Hematopoietic multipotent progenitor cell (in vitro differentiated cells): ENCODE results near the gene NYAP2. TPM values are rescaled to one million over a fixed set of nuclear protein-coding genes. Genes with fewer than 3 reads are reported as not detected.

Experiments used
- DNase-seq, 3 donors: peaks; one replicate each; pipeline ENCODE4 v3.0.0-alpha.2; 2011 to 2015; ENCODE audit warnings: low read depth in 2 of 3, low spot score in 2 of 3
- total RNA-seq: library from RNA; depleted of rRNA; stranded (reverse); fragments of >200 nt; gene quantifications from one replicate; pipeline ENCODE4 v1.2.3, GENCODE V29; 2012

Gene NYAP2
- total RNA-seq, 1 donor = under 0.01 TPM

DNA sequence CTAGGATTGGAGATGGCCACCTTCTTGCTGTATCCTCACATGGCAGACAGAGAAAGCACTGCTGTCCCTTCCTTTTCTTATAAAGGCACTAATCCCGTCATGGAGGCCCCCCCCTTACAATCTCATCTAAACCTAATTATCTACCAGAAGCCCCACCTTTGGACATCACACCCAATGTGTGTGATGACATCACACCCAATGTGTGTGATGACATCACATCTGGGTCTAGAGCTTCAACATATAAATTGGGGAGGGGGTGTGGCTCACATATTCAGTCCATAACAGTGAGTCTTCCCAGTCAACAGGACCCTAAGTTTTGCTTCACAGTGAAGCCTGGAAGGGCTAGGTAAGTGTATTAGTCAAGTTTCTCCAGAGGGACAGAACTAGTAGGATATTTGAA lies 213.1 kb downstream of the NYAP2 start:
- DNase-seq = no peak

- no peak for DNase-seq
Observed at GRCh38 chr2:225614915-225615314, 215.4 kb downstream of the NYAP2 start.

DNA sequence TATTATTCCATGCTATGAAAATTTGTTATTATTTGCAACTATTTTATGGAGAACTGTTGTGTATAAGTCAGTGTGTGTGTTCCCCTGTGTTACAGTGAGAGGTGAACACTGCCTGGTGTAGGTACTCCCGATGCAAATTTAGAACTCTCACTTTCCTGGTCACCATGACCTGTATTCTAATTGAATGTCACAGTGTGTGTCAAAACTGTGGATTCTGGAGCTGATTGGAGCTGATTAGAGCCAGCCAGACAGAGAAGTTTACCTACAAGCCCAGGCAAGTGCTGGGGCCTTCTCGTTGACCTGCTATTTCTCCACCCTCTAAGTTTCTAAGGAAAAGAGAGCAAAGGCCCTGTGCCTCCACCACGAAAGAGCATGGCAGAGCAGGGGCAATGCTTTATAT lies 216.0 kb downstream of the NYAP2 start:
- no peak for DNase-seq

DNA sequence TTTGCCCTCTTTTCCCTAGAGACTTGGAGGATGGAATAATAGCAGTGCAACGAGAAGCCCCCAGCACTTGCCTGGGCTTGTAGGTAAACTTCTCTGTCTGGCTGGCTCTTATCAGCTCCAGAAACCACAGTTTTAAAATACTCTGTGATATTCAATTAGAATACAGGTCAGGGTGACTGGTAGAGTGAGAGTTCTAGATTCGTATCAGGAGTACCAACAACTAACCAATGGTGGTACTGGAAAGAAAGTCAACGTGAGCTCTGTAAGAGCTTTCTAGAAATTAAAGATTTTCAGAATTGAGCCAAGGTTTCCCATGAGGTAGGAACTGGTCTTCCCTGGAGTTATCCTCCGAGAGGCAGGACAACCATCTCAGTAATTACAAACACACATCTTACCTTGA lies 216.9 kb downstream of the NYAP2 start:
- DNase-seq = no peak

DNA sequence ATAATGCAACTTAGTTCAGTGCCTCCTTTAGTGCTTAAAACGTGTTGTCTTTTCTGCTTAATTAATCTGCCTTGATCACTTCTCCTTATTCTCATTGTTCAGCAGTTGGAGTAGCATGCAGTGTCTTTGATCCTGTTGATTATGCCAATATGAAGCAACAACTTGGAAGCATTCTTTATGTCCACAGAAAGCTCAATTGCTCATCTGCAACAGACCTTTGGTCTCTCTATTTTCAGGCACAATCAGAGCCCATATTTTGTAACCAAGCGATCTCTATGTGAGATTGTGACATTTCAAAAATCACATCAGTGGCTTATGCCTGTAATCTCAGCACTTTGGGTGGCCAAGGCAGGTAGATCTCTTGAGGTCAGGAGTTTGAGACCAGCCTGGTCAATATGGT lies 217.3 kb downstream of the NYAP2 start:
- no peak for DNase-seq

GRCh38 chr2:225620227-225620626 lies 220.7 kb downstream of the NYAP2 start:
- DNase-seq = no peak

- no peak for DNase-seq
Observed at GRCh38 chr2:225630824-225631533, 231.5 kb downstream of the NYAP2 start.

GRCh38 chr2:225632351-225632750 lies 232.8 kb downstream of the NYAP2 start:
- DNase-seq = no peak

- no peak for DNase-seq
Observed at GRCh38 chr2:225636558-225636957, 237.0 kb downstream of the NYAP2 start.

DNA sequence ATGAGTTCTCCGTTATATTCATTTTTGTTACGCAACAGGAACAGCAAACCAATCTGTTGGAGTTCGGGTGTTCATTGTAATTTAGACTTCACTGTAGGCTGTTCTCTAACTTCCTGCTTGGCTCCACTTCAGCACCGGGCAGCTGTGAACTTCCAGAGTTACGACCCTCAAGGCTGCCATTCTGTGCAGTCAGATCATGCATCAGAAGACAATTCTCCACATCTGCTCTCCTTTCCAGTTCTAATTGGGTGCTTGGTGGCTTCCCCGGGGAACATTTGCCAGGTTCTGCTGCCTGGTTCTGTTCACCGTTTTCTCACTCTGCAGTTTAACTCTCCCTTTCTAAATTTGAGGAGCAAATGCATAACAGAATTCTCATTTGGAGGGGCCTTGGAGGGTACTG lies 237.7 kb downstream of the NYAP2 start:
- DNase-seq = peak in 1 of 3 donors; percentile 1

DNA sequence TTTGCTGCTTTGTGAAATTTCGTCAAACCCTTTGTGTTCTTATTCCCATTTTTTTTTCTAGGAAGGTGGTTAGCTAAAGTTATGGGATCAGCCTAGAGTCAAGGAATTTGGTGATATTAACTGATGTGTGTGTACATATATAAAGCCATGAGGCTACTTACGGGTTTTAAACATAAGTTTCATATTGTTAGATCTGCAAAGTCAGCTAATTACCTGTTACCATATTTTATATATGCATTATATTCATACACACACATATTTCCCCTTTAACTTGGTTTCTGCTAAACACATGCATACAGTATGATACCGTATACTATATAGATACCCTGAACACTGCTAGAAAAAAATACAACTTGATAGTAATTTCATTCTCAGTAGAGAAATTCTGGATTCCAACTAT lies 241.0 kb downstream of the NYAP2 start:
- DNase-seq = no peak

GRCh38 chr2:225649274-225649673 lies 249.8 kb downstream of the NYAP2 start:
- DNase-seq = no peak

DNA sequence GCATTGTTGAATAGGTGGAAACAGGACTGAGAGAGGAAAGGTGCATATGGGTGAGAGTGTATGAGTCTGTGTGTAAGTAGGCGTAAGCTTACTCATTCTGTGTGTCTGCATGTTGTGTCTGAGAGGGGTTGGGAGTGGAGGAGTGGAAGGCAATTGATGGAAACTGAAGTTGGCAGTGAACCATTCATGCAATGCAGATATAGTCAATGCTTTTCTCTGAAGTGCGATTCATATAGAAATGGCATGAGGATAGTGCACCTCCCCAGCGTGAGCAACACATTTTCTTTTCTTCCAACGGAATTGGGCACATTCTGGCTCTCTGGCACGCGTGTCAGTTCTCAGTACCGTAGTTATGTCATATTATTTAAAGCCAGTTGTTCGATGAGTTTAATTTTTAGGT lies 250.5 kb downstream of the NYAP2 start:
- DNase-seq = no peak

DNA sequence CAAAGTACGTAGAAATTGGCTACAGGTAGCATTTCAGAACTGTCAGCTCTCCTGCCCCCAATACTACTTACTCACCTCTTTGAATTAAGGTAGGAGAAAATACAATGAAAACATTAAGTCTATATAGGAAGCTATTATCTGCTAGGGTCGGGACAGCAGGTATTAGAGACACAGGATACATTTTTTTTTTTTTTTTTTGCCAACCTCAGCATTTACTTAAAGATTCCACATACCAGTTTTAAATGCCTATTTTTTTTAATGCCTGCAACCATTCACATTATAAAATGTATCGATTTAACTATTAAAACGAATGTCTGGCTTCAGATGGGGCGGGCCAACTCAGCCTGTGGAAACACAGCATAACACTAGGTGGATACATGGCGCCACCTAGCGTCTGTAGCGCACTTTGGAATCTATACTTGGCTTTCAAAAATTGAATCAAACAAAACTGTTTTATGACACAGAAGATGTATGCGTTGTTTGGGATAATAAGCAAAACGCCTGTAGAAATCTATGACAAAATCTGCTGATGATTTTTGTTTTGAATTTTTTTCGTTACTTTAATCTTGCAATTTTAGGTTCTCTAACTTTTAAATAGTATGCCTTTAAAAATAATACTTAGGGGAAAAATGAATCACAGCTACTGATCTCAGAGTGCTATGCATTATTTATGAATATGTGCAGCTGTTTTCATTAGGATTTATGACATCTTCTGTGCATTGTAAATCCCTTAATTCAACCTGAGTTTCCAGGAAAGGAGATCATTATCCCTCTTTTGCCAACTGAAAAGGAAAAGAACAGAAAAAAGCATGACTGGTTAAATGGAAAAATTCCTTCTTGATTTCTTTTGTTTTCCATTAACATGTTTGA lies 261.0 kb downstream of the NYAP2 start:
- peak; percentile 37 to 77 (median 56) for DNase-seq

GRCh38 chr2:225662101-225662500 lies 262.6 kb downstream of the NYAP2 start:
- no peak for DNase-seq

DNA sequence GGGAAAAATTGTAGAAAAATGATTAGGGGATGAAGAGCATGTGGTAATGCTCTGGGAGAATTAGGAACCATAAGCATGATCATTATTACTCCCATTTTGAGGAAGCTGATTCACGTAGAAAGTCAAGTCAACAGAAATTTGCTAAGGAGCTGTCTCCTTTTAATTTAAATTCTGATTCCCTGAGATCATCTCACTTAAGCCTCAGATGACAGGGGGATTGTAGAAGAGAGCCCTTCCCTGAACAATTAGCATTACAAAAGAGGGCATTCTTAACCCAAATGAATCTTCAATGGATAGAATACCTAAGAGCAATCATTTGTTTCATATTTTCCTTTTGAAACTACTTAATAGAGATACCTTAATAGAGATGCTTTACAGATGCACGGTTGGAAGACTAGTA lies 267.9 kb downstream of the NYAP2 start:
- no peak for DNase-seq

GRCh38 chr2:225668606-225669266 lies 269.2 kb downstream of the NYAP2 start:
- DNase-seq = peak in 2 of 3 donors; percentile 40 to 65

DNA sequence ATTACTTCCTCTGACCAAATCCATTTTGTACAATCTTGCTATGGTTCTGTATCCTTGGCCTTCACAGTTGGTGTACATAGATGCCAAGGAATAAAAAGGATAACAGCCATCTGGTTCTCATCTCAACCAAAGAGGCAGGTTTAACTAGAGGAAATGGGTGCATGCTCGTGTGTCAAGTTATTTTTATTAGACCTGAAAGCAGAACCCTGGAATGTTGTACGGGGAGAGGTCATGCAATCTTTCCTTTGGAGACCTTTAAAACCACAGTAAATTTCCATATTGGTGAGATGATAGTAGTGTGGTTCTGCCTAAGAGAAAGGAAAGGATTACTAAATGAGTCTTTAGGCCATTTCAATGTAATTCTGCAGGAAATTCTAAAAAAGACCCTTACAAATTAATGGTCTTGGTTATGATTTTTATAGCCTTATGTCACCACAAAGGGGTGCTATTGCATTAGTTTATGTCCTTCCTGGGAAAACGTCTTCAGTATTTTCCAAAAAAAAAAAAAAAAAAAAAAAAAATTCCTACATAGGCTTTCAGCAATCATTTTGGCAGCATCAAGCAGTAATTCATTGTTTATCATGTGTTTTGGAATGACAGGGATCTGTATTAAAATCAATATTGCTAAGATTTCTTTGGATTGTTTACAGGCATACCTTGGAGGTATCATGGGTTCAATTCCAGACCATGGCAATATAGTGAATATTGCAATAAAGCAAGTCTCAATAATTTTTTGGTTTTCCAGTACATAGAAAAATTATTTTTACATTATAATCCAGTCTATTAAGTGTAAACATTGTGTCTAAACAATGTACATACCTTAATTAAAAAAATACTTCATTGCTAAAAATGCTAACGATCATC lies 270.8 kb downstream of the NYAP2 start:
- peak in 1 of 3 donors; percentile 24 for DNase-seq

- no peak for DNase-seq
Observed at GRCh38 chr2:225678792-225679191, 279.3 kb downstream of the NYAP2 start.

- DNase-seq = no peak
Observed at GRCh38 chr2:225683258-225683657, 283.7 kb downstream of the NYAP2 start.

DNA sequence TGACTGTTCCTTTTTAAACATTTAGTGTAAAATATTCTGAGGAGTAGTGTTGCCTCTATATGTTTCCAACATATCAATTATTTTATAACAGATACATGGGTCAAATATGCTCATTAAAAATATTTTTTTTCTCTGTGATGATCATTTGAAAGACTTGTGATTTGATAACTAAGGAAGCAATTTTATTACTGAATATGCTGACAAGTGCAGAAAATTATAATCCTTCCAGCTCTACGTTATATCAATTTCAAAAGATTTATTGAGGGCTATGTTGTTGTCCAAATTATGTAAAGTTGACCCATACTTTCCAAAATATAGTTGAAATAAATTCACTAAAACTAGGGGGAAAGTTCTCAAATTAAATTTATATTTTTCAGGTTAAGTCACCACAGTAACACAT lies 290.6 kb downstream of the NYAP2 start:
- DNase-seq = no peak
